ENCODE measurements around the gene HPSE2.

HPSE2 gene

DNA sequence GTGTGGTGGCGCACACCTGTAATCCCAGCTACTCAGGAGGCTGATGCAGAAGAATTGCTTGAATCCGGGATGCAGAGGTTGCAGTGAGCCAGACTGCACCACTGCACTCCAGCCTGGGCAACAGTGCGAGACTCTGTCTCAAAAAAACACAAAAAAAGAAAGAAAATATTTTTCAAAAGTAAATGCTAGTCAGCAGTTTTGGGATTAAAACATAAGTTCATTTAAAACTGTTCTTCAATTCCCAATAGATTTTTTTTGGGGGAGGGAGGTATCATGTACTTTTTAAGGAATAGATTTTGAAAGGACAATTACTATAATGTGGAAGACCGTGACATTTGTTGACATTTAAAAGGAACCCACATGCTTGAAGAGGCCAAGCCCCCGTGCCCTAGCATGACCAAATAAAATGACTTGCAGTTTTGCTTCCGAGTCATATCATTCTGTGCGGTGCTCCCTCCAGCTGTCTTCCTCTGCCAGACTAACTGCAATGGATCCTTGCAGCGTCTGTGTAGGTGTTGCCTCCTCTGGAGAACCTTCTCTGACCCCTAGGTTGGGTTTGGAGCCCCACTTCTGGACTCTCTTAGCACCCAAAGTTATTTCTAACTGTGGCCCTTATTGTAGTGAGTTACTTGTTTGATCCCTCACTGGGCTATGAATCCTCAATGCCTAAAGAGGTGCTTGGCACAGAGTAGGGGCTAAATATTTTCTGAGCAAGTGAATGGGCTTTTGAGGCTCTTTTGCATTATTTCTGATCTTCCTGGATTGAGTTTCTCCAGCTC is 771.5 kb downstream of the HPSE2 start:
- H3K9me3 ChIP-seq (ENCODE audit: insufficient read depth, low read length) = no peaks in the 10 kb centered on the region
- no peaks in the 10 kb centered on the region for H4K20me1 ChIP-seq (ENCODE audit: low read depth, low read length)
- no peaks in the 10 kb centered on the region for H3K79me2 ChIP-seq (ENCODE audit: insufficient read depth, low read length)
- H3K4me3 ChIP-seq (ENCODE audit: insufficient read depth, low read length, poor library complexity, severe bottlenecking) = no peak overlapping the region
- no peak overlapping the region for H2AFZ ChIP-seq (ENCODE audit: low read depth, low read length, severe bottlenecking)
- H3K27ac ChIP-seq (ENCODE audit: low read depth, low read length) = no peak overlapping the region
- no peaks in the 10 kb centered on the region for H3F3A ChIP-seq (ENCODE audit: insufficient read depth)
- no peaks in the 10 kb centered on the region for H3K27me3 ChIP-seq (ENCODE audit: low read length)
- H3K4me2 ChIP-seq (ENCODE audit: low read depth, low read length, poor library complexity, severe bottlenecking) = no peak overlapping the region
- no peak overlapping the region for H3K9ac ChIP-seq (ENCODE audit: low read length)
- TF ChIP-seq EZH2phosphoT487 (conservative IDR thresholded peaks at IDR 0.05; ENCODE audit: low read length) = no peak
- no peaks in the 10 kb centered on the region for H3K36me3 ChIP-seq (ENCODE audit: low read length)
- no peaks in the 10 kb centered on the region for H3K9me2 ChIP-seq (replicated peaks; ENCODE audit: insufficient read depth, low read length)

DNA sequence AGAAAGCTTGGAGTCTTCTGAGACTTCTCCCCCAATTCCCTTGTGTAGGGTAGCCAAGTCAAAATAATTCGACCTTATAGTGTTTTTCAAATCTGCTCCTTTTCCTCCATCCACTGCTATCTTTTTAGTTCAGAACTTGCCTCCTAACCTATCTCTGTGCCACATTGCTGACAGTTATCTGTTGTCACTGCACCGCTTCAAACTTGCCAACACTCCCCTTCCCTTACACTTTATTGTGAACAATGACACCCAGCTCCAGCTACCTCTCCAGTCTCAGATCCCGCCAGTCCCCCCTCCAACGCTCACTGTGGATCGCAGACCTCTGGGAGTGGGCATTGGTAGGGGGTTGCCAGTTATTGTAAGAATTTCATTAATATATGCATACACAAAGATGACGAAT is 772.6 kb downstream of the HPSE2 start:
- Histone ChIP-seq H2AFZ (ENCODE audit: low read depth, low read length, severe bottlenecking) (no peak overlapping the region), H3K4me2 (ENCODE audit: low read depth, low read length, poor library complexity, severe bottlenecking) (no peak overlapping the region), H3K9me3 (ENCODE audit: insufficient read depth, low read length) (no peaks in the 10 kb centered on the region), H3K36me3 (ENCODE audit: low read length) (no peaks in the 10 kb centered on the region), H4K20me1 (ENCODE audit: low read depth, low read length) (no peaks in the 10 kb centered on the region), H3K4me3 (ENCODE audit: insufficient read depth, low read length, poor library complexity, severe bottlenecking) (no peak overlapping the region), H3K79me2 (ENCODE audit: insufficient read depth, low read length) (no peaks in the 10 kb centered on the region), H3K27me3 (ENCODE audit: low read length) (no peaks in the 10 kb centered on the region), H3K27ac (ENCODE audit: low read depth, low read length) (no peak overlapping the region), H3K9ac (ENCODE audit: low read length) (no peak overlapping the region), H3F3A (ENCODE audit: insufficient read depth) (no peaks in the 10 kb centered on the region), H3K9me2 (replicated peaks; ENCODE audit: insufficient read depth, low read length) (no peaks in the 10 kb centered on the region)
- TF ChIP-seq, protein P1, sequence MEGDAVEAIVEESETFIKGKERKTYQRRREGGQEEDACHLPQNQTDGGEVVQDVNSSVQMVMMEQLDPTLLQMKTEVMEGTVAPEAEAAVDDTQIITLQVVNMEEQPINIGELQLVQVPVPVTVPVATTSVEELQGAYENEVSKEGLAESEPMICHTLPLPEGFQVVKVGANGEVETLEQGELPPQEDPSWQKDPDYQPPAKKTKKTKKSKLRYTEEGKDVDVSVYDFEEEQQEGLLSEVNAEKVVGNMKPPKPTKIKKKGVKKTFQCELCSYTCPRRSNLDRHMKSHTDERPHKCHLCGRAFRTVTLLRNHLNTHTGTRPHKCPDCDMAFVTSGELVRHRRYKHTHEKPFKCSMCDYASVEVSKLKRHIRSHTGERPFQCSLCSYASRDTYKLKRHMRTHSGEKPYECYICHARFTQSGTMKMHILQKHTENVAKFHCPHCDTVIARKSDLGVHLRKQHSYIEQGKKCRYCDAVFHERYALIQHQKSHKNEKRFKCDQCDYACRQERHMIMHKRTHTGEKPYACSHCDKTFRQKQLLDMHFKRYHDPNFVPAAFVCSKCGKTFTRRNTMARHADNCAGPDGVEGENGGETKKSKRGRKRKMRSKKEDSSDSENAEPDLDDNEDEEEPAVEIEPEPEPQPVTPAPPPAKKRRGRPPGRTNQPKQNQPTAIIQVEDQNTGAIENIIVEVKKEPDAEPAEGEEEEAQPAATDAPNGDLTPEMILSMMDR (IDR thresholded peaks at IDR 0.05; ENCODE audit: insufficient read depth, low read length, poor library complexity, severe bottlenecking) = no peak
- TF ChIP-seq EZH2phosphoT487 (conservative IDR thresholded peaks at IDR 0.05; ENCODE audit: low read length) = no peak

DNA sequence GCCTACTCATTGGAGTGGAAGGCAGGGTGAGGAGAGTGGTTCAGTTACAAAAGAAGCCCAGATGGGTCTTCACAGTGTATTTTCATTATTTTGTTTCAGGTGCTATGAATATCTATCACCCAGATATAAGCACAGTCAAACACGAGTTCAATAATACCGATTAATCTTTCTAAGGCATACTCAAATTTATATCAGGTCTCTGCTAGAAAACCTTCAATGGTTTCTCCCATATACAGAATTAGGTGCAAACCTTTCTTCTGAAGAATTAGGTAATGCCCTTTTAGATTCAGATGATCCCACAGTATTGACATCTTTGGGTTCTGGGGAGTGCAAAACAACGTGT is 774.2 kb downstream of the HPSE2 start:
- H3K36me3 ChIP-seq (ENCODE audit: low read length) = no peaks in the 10 kb centered on the region
- H3K27me3 ChIP-seq (ENCODE audit: low read length) = no peaks in the 10 kb centered on the region
- H3F3A ChIP-seq (ENCODE audit: insufficient read depth) = no peaks in the 10 kb centered on the region
- no peaks in the 10 kb centered on the region for H3K9me2 ChIP-seq (replicated peaks; ENCODE audit: insufficient read depth, low read length)
- H4K20me1 ChIP-seq (ENCODE audit: low read depth, low read length) = no peaks in the 10 kb centered on the region
- H3K9me3 ChIP-seq (ENCODE audit: insufficient read depth, low read length) = no peaks in the 10 kb centered on the region
- no peak overlapping the region for H2AFZ ChIP-seq (ENCODE audit: low read depth, low read length, severe bottlenecking)
- H3K4me2 ChIP-seq (ENCODE audit: low read depth, low read length, poor library complexity, severe bottlenecking) = no peak overlapping the region
- no peak for TF ChIP-seq EZH2phosphoT487 (conservative IDR thresholded peaks at IDR 0.05; ENCODE audit: low read length)
- TF ChIP-seq, protein P1 (IDR thresholded peaks at IDR 0.05; ENCODE audit: insufficient read depth, low read length, poor library complexity, severe bottlenecking) = no peak
- H3K27ac ChIP-seq (ENCODE audit: low read depth, low read length) = no peak overlapping the region
- H3K9ac ChIP-seq (ENCODE audit: low read length) = no peak overlapping the region
- H3K79me2 ChIP-seq (ENCODE audit: insufficient read depth, low read length) = no peaks in the 10 kb centered on the region
- no peak overlapping the region for H3K4me3 ChIP-seq (ENCODE audit: insufficient read depth, low read length, poor library complexity, severe bottlenecking)

DNA sequence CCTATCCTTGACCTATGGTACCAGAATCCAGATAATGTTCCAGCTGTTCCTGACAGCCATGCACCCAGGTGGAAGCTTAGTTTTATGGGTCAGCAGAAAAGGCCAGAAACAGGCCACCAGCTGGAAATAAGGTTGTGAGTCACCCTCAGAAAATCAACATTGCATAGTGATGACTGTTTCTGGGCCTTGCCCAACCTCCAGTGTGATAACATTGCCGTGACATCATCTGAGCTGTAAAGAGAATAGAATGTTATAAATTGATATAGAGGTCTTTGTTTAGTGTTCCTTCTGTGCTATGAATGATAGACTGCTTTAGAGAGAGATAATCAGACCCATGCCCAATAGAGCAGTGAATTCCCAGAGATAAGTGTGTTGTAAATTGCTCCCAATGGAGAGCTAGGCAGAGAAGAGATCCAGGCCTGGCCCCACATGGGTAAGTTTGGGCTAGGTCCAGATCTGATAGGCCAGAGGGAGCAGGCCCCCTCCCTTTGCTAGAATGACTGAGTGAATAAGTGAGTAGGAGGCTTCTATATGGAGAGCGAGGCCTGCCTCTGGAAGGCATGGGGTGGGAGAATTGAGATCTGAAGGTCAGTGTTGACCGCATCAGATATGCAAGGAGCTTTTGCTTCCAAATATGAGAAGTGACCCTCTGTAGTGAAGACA is 774.7 kb downstream of the HPSE2 start:
- no peak overlapping the region for H3K9ac ChIP-seq (ENCODE audit: low read length)
- no peaks in the 10 kb centered on the region for H3K79me2 ChIP-seq (ENCODE audit: insufficient read depth, low read length)
- H3K36me3 ChIP-seq (ENCODE audit: low read length) = no peaks in the 10 kb centered on the region
- no peaks in the 10 kb centered on the region for H3K9me2 ChIP-seq (replicated peaks; ENCODE audit: insufficient read depth, low read length)
- H3K4me3 ChIP-seq (ENCODE audit: insufficient read depth, low read length, poor library complexity, severe bottlenecking) = no peak overlapping the region
- H3K27ac ChIP-seq (ENCODE audit: low read depth, low read length) = no peak overlapping the region
- H3F3A ChIP-seq (ENCODE audit: insufficient read depth) = no peaks in the 10 kb centered on the region
- H3K27me3 ChIP-seq (ENCODE audit: low read length) = no peaks in the 10 kb centered on the region
- no peaks in the 10 kb centered on the region for H4K20me1 ChIP-seq (ENCODE audit: low read depth, low read length)
- H3K4me2 ChIP-seq (ENCODE audit: low read depth, low read length, poor library complexity, severe bottlenecking) = no peak overlapping the region
- TF ChIP-seq, protein P1 (IDR thresholded peaks at IDR 0.05; ENCODE audit: insufficient read depth, low read length, poor library complexity, severe bottlenecking) = no peak
- TF ChIP-seq EZH2phosphoT487 (conservative IDR thresholded peaks at IDR 0.05; ENCODE audit: low read length) = no peak
- H3K9me3 ChIP-seq (ENCODE audit: insufficient read depth, low read length) = no peaks in the 10 kb centered on the region
- no peak overlapping the region for H2AFZ ChIP-seq (ENCODE audit: low read depth, low read length, severe bottlenecking)
